Kidney epithelial cell (primary cell): Measurements from ENCODE around the gene SAMD9L. TPM values are rescaled to one million over a fixed set of nuclear protein-coding genes. Genes with fewer than 3 reads are reported as not detected.
"Not testable (repeated sequence)": the region's sequence is repeated elsewhere in the genome, so short reads cannot be mapped to it uniquely, and the experiment has no call there.

ENCODE experiments used
- DNase-seq: peaks from one replicate; pipeline ENCODE4 v3.0.0-alpha.2; 2010; ENCODE audit warnings: low read depth
- H3K27me3 ChIP-seq: 2 replicates; pipeline ENCODE4 v1.6.0; 2011; ENCODE audit warnings: low read length; ENCODE audit not compliant: control insufficient read depth, insufficient read depth
- H3K36me3 ChIP-seq: 2 replicates; pipeline ENCODE4 v1.5.1; 2011; ENCODE audit warnings: low read length; ENCODE audit not compliant: control insufficient read depth, insufficient read depth
- H3K4me3 ChIP-seq: 2 replicates; pipeline ENCODE4 v1.5.1; 2011; ENCODE audit warnings: low read depth, mild to moderate bottlenecking, control low read depth, low read length
- CTCF ChIP-seq: IDR thresholded peaks from 2 replicates; pipeline ENCODE4 v1.5.1; 2011; ENCODE audit warnings: mild to moderate bottlenecking, moderate library complexity, low read length, control low read depth, inconsistent platforms; ENCODE audit not compliant: insufficient read depth, poor library complexity, severe bottlenecking
- total RNA-seq: library from RNA; depleted of rRNA; stranded (reverse); fragments of >200 nt; gene quantifications from 2 replicates; pipeline ENCODE4 v1.2.3, GENCODE V29; 2015

SAMD9L gene
- total RNA-seq, 1 donor from 2014 or later = 0.79 TPM

- DNase-seq = no peak
- Histone ChIP-seq H3K27me3 (no peaks in the 10 kb centered on the region), H3K4me3 (no peak overlapping the region), H3K36me3 (no peaks in the 10 kb centered on the region)
- TF ChIP-seq CTCF = no peak
Observed at GRCh38 chr7:93140582-93141191, 7.5 kb downstream of the SAMD9L start.

DNA sequence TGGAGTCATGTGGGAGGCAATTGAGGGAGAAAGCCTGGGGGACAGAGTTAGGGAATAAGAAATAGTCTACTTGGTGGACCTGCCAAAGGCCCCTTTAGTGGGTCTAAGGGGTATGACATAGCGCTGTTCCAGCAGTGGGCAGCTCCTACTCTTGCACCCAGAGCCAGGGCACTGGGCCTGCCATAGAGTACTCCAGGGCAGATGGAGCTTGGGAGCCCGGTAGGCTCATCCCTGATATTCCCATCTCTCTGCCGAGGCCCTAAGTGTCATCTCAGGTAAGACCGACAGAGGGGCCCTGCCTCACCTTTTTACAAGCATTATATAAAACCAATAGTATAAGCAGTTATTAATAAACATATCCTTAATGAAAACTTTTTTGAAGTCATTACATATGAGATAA is 9.6 kb downstream of the SAMD9L start:
- no peak for TF ChIP-seq CTCF
- Histone ChIP-seq H3K36me3 (no peaks in the 10 kb centered on the region), H3K4me3 (no peak overlapping the region), H3K27me3 (no peaks in the 10 kb centered on the region)
- no peak for DNase-seq

DNA sequence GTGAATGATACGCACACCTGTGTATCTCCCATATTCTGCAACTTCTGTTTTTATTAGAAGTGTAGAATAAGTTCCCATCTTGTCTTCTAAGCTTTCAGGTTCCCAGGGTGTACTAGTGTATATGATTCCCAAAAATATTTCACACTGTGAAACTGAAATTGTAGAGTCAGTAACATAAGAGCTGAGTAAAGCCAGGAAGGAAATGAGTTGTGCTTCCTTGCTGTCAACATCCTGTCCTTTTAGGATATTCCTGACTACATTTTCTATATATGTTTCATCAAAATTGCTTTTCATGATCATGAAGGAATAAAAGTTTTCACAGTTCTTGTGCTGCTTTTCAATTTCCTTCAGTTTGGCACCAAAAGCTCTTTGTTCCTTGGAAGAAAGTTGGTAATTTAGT is 15.2 kb downstream of the SAMD9L start:
- H3K36me3 ChIP-seq = no peaks in the 10 kb centered on the region
- TF ChIP-seq CTCF = no peak
- no peak overlapping the region for H3K4me3 ChIP-seq
- no peak for DNase-seq
- no peaks in the 10 kb centered on the region for H3K27me3 ChIP-seq

DNA sequence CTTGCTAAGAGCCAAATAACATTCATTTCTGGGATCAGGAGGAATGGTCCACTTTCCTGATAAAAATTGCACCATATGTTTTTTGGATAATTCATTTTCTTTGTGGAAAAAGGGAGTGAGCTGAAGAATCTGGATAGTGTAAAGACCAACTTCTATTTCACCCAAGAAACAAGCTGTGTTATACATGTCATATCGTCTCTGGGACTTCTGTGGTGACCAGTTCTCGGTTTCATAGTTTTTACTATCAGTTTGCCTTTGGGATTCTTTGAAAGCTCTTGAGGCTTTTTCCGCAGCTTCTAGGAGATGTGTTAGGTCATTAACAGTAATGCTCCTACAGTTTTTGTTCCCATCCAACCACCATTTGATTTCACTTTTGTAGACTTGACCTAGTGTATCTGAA is 16.0 kb downstream of the SAMD9L start:
- Histone ChIP-seq H3K4me3 (no peak overlapping the region), H3K27me3 (no peaks in the 10 kb centered on the region), H3K36me3 (no peaks in the 10 kb centered on the region)
- DNase-seq = no peak
- TF ChIP-seq CTCF = no peak

DNA sequence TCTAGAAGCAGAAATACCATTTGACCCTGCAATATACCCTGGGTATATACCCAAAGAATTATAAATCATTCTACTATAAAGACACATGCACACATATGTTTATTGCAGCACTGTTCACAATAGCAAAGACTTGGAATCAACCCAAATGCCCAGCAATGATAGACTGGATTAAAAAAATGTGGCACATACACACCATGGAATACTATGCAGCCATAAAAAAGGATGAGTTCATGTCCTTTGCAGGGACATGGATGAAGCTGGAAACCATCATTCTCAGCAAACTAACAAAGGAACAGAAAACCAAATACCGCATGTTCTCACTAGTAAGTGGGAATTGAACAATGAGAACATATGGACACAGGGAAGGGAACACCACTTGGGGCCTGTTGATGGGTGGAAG is 21.2 kb downstream of the SAMD9L start:
- DNase-seq, H3K27me3 ChIP-seq, H3K4me3 ChIP-seq, H3K36me3 ChIP-seq: not testable (repeated sequence)

GRCh38 chr7:93123532-93123931 is 24.7 kb downstream of the SAMD9L start:
- DNase-seq, H3K36me3 ChIP-seq, H3K27me3 ChIP-seq, H3K4me3 ChIP-seq: not testable (repeated sequence)

DNA sequence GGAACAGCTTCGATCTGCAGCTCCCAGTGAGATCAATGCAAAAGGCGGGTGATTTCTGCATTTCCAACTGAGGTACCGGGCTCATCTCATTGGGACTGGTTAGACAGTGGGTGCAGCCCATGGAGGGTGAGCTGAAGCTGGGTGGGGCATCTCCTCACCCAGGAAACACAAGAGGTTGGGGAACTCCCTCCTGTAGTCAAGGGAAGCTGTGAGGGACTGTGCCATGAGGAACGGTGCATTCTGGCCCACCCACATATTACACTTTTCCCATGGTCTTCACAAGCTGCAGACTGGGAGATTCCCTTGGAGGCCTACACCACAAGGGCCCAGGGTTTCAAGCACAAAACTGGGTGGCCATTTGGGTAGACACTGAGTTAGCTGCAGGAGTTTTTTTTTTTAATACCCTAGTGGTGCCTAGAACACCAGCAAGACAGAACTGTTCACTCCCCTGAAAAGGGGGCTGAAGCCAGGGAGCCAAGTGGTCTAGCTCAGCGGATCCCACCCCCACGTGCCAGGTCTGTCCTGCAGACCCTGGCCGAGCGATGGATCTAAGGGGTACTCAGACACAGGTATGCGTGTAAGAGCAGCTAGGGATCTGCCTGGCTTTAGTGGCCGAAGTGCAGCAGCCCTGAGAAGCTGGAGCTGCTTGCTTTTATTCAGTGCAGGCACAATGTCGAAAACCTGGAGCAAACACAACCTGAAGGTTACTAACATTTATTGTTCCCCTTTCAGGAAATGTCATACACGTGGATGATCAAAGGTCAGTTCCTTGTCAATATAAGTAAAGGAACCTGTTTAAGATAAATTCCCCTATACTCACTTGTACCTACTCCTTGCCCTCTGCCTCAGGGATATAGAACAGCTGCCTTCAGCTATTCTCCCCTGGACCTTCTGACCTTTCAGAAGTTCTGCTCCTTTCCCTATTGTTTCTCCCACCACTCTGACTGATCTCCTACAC is 27.3 kb downstream of the SAMD9L start:
- no peak overlapping the region for H3K4me3 ChIP-seq
- no peaks in the 10 kb centered on the region for H3K27me3 ChIP-seq
- DNase-seq = no peak
- no peaks in the 10 kb centered on the region for H3K36me3 ChIP-seq
- TF ChIP-seq CTCF = no peak
